HG02840 (cell line): ENCODE measurements around the gene ZMYND8.

ENCODE experiments used
- ATAC-seq: cut with Tn5 transposase; IDR thresholded peaks from one replicate; pipeline ENCODE4 v1.9.1; 2021; ENCODE audit warnings: mild to moderate bottlenecking, moderate library complexity, moderate number of reproducible peaks; ENCODE audit not compliant: unreplicated experiment, low FRiP score

The ZMYND8 gene

DNA sequence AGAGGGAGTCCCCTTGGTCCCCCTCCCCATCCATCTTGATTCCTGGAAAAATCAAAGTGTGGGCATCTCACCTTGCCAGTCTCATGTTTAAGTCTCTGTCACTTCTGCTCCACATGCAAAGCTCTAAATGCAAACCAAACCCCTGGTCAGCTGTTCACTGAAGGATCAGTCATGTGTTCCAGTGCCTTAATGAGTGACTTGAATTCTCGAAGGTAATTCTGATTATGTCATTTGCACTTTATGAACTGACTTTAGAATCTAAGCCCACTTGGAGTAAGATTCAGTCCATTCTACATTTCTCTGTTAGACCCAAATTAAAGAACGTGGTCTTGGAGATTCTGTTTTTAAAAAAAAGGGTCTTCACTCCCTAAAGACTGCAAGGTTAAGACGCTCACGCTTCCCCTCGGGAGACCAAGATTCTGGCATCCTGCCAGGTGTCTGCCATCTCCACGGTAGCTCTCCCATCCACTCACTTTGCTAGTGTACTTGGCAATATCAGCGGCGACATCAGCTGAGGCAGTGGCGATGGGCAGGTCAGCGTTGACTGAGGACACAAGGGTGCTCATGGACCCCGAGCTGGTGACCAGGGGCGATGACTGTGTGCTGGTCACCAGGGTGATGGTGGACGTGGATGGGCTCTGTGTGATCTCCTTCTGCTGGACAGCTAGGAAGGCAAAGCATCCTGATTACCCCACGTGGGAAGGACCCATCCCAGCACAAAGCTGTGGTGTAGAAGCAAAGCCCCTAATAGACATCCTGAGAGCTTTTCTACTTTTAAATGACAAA is 120.5 kb downstream of the ZMYND8 start:
- ATAC-seq = no peak

DNA sequence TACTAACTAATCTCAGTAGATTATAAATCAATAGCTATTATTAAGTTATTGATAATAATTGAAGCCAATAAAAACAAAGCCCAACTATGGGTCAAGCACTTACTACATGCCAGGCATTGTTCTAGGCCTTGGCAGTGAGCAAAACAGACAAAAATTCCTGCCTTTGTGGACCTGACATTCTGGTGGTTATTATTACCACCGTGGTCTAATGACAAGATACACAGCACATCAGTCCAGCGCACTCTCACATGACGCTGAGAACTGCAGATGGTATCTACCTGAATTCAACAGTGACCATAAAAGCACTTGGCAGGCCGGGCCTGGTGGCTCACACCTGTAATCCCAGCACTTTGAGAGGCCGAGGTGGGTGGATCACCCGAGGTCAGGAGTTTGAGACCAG is 121.4 kb downstream of the ZMYND8 start:
- no peak for ATAC-seq

DNA sequence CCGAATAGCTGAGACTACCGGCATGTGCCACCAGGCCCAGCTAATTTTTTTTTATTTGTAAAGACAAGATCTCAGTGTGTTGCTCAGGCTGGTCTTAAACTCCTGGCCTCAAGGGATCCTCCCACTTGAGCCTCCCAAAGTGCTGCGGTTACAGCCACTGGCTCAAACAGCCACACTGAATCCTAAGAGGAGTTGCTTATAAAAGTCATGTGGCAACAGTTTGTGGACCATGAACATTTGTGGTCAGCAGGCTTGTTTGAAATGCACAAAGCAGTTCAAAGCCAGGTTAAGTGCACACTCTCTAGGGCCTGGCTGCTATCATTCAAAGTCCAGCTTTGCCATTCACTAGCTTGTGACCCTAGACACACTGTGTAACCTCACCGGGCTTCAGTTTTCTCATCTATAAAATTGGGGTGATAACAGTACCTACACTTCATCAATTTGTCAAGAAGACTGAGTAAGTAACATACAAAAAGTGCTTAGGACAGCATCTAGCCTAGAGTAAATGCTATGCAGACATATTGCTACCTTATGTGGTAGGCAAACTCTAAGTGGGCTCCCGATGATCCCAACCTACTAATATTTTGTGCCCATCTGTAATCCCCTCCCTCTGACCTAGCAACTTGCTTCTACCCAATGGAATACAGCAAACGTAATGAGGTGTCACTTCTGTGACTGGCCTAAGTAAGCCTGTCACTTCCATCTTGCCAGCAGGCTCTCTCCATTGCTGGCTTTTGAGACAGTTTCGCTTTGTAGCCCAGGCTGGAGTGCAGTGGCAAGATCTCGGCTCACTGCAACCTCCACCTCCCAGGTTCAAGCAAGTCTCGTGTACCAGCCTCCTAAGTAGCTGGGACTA is 122.9 kb downstream of the ZMYND8 start:
- ATAC-seq = no peak

DNA sequence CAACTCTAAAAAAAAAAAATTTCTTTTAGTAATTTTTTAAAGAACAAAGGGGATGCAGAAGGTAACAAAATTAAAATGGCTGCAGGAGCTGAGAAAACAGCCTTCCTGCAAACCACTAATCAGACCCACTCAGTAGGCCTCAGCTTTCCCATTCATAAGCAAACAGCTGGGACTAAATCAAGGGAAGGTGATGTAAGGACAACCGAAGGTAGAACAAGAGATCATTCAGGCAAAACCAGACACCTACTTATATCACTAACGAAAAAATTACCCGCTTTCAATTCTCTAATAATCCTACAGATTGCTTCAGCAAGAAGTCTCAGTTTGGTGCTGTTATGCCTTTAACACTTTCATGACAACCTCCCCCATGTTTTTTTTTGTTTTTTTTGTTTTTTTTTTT is 124.0 kb downstream of the ZMYND8 start:
- ATAC-seq = no peak

DNA sequence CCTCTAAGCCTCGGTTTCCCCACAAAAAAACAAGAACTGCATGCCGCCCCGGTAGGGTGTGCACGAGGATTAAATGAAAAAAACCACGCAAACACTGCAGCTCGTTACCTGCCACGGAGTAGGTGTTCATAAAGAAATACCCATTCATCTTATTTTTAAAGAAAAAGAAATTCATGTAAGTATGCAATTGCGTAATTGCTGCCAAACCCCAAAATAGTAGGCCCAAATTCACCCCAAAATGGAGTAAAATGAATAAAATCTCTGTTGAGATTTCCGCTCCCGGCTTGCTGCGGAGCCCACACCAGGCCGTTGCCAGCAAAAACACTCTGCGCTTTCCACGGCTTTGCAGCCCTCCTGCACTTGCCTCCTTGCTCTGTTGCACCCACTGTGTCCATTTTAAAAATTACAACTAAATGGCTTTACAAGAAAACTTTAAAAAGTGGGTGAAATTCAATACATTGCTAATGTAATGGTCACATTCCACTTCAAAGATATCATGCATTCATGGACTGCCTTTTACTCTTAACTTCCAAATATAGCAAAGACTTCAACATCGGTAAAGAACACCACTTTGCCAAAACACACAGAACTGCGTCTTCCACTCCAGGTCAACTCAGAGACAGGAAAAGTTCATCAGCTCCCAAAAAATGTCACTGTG is 125.0 kb downstream of the ZMYND8 start:
- ATAC-seq = no peak

DNA sequence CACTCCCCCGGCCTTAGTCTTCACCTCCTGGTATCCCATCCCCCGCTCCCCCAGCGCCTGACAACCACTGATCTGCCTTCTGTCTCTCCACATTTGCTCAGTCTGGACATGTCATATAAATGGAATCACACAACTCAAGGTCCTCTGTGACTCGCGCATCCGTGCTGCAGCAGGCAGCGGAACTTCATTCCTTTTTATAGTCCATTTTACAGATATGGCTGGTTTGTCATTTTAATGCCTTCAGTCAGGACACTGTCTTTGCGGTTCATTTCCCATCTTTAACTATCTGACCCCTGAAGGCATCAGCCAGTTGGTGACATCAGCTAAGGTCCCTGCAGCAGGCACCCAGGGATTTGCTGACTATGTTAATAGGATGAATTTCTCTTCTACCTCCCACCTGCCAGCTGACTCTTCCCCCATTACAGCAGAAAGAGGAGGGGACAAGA is 125.7 kb downstream of the ZMYND8 start:
- ATAC-seq = no peak

DNA sequence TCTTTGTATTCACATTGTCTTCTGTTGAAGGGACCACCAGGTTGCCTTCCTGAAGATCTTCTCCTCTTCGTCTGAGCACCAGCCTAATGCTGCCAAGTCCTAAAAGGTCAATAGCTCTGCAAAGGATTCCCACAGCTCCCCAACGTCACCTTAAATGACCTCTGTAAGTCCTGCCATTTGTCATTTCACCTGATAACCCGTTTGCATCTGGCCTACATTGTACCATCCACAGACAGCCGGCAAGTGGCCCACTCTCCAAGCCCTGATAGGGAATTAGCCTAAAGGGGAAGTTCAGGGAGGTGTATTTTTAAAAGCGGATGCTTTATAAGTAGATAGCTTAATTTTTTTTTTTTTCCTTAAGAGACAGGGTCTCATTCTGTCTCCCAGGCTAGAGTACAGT is 127.8 kb downstream of the ZMYND8 start:
- ATAC-seq = no peak

DNA sequence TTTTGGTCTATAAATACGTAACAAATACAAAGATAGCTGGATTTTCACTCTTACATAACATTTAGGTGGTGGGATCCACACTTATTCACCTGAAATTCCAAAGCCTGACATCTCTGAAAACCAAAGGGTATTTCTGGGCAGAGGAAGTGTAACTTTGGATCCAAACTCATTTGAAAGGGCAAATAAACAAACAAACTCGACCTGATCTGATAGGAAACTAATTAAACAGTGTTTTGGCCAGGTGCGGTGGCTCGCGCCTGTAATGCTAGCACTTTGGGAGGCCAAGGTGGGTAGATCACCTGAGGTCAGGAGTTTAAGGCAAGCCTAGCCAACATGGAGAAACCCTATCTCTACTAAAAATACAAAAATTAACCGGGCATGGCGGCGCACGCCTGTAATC is 128.9 kb downstream of the ZMYND8 start:
- no peak for ATAC-seq

DNA sequence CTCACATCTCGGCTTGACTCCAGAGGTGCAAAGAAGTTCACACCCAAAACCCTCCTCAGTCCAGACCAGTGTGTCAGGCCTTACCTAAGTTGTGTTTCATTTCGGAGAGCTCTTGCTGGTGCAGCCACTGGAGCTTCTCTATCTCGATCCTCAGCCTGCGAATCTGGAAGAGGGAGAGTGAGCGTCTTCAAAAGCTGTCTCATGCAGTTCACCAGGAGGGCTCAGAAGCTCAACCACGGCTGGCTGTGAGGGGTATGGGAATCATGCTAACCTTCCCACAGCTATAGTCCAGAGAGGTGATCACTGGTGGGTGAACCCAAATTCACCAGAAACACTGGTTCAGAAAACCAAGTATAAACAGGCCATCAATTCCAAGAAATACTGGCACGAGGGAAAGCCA is 129.4 kb downstream of the ZMYND8 start:
- ATAC-seq = no peak

DNA sequence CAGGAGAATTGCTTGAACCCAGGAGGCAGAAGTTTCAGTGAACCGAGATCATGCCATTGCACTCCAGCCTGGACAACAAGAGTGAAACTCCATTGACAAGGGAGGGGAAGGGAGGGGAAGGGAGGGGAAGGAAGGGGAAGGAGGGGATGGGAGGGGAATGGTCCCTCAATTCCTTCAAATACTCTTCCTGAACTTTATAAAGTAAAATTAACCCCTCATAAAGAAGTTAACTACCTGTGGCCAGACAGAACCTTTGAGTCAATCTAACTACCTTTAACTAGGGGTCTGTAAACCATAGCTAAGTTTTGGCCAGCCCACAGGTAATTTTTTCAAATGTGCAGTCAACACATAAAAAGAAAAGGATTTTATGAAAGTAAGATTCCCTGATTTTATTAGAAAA is 131.0 kb downstream of the ZMYND8 start:
- ATAC-seq = no peak

DNA sequence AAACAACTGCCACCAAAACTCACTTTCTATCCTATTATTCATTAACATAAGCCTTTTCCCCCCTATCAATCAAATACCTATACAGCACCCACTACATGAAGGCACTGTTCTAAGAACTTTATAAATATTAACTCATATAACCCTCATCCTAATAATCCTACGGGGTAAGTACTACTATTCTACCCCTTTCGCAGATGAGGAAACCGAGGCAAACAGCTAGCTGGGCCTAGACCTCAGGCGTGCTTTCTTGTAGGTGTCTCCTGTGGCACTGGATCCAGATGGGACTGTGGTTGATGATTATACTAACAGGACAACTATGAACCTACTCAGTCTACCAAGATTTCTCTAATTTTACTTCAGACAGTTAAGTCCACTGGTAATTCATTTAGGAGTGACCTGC is 131.6 kb downstream of the ZMYND8 start:
- ATAC-seq = no peak

DNA sequence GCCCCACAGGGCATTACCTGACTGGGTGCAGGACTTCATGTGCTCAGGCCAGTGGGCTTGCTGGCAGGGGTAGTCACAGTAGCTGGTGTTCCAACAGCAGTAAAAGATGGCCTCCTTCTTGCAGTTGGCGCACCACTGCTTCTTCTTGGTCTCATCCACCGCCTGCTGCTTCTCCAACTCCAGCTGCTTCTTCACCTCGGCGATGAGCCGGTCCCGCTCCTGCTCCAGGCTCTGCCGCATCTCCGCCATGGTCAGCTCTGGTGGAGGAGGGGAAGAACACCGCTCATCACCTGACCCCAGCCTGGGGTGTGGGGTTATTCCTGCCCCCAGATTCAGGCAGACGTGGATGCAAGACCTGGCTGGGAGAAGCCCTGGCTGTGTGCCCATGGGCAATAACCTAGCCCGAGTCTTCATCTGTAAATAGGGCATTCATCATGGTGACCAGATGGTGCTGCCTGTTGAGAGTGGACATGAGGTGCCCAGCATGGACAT is 132.2 kb downstream of the ZMYND8 start:
- no peak for ATAC-seq

DNA sequence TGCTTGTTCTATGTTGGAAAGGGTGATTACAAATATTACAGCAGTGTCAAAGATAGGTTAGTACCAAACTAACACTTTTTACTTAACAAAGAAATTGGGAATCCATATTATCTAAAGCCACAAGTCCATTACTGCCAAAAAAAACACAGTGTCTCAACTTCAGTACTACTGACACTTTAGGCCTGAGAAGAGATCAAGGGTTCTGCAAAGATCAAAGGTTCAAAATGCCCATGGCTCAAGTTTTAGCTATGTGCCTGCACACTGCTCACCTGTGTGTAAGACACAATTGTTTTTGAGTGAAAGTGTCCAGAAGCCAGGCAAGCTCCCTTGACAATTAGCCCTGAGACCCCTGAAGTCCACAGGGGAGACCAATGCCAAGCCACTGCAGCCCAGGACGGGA is 132.6 kb downstream of the ZMYND8 start:
- ATAC-seq = no peak

DNA sequence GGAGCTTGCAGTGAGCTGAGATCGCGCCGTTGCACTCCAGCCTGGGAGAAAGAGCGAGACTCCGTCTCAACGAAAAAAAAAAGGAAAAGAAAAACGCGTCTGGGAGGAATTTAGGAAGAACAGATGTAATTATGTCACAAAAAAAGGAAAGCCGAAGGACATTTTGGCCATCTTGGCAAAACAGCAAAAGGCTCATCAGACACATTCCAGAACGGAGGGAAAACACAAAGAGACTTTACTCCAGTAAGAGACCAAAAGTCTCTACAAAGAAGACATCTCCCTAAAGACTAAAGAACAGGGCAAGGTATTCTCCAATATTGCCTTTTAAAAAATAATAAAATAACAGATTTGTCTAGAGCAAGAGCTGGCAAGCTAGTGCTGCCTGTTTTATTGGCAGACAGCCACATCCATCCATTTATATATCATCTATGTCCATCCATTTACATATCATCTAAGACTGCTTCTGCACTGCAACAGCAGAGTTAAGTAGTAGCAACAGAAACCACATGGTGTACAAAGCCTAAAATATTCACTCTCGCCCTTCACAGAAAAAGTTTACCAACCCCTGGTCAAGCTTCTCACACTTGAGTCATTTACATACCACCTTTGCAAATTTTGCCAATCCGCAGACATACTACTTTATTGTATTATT is 133.9 kb downstream of the ZMYND8 start:
- ATAC-seq = no peak

DNA sequence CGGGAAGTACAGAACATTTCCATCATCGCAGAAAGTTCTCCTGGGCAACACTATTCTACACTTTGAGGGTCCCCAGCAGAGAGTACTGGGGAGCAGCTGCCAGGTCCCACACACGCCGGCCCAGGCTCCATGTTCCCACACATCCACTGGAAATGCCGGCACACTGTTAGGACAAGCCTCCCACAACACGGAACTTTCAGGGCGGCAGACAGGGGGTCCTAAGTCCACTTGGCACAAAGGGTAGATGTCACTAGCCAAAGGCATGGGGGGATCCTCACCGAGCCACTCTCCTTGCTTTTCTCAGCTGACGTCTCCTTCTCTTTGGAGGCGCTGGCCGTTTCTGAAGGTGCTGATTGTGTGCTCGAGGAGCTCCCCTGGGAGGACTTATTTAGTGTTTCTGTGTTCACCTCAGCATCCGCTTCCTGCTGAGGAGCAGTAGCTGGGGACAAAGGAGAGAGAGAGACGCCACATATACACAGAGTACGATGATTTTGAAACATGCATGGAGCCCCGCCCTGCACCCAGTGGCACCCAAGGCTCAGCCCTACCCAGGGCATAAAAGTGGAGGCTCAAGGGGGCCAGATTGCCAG is 135.4 kb downstream of the ZMYND8 start:
- ATAC-seq = no peak

DNA sequence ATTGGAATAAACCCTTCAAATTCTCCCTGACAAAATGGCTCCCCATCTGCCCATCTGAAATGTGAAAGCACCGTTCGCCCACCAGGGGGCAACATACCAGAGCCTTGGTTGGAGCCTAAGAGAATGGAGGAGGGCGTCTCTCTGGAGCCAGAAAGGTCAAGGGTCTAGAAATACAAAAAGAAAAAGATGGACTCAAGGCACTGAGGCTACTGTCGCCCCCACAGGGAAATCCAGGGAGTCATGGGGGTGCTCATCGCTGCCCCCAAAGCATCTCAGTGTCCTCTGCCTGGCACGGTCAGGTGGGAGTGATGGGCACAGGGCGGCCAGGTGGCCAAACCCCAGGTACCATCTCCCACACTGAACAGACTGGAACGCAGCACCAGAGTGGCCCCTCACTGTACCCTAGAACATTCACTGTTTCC is 136.3 kb downstream of the ZMYND8 start:
- no peak for ATAC-seq

DNA sequence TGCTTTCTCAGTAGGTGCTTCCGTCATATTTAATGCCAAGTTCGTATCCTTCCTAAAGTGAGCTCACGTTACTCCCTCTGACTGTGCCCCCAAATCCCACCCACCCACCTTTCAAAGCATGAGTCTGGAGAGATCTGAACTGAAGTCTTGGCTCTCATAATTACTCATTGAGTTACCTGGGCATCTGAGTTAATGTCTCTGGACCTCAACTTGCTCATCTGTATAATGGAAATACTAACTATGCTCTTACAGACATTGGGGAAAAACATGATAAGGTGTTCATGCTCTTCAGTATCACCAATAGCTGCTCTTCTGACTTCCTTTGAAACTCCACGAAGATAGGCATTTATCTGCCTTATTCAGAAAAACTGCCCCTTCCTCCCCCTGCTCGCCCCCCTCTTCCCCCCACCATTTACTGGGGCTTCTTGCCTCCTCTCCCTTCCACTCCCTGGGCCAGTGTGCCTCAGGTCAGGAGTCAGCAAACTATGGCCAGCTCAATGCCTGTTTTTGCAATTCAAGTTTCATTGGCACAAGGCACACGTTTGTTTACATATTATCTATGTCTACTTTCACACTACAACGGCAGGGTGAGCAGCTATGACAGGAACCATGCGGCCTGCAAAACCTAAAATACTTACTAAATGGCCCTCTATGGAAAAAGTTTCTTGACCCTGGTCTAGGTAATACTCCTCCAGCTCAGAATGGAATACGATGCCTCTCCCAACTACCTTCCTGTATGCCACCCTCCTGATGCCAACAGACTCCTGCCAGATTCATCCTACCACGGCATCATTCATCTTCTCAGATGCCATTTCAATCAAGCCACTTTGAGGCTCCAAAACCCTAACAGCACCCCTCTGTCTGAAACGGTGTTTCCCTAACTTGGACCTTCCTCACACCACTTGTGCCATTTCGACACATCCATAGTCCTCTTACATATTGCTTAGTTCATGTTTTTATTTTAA is 138.7 kb downstream of the ZMYND8 start:
- no peak for ATAC-seq

DNA sequence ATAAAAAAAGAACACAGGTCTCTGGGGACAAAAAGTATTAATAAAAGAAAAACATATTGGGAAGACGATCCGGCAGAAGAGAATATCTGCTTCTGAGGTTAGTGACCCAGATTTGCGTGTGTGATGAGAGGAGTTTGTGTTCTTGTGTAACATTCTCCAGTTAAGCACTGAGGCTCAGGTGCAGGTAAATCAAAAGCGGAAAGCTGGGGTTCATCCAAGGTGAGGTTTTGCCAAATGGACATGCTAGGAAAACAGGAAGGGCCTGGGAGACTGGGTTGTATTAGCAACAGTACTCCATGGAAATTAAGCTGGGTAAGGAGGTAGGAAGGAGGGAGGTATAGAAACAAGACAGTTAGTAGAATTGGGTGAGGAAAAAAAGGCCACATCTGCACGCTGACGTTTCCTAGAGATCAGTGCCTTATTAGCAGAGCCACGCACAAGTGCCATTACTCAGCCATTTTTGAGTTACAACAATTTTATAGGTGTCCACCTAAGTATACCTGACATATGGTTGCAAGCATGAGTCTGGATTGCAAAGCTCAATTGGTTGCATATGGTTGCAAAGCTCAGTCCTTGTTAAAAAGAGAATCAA is 139.6 kb downstream of the ZMYND8 start:
- ATAC-seq = no peak
